Amniotic stem cell (primary cell): ENCODE results near the gene PIP5K1B.

ENCODE experiments used
- DNase-seq: peaks from one replicate; lab custom pipeline; 2025; lab: John Stamatoyannopoulos, UW

The PIP5K1B gene

GRCh38 chr9:68707801-68708488, 2.9 kb downstream of the PIP5K1B start:
- DNase-seq = no peak

- no peak for DNase-seq
Measured at GRCh38 chr9:68708513-68708912, 3.5 kb downstream of the PIP5K1B start.

GRCh38 chr9:68709291-68710110, 4.5 kb downstream of the PIP5K1B start:
- DNase-seq = no peak

GRCh38 chr9:68710111-68710471, 5.1 kb downstream of the PIP5K1B start:
- DNase-seq = no peak

GRCh38 chr9:68711281-68711680, 6.2 kb downstream of the PIP5K1B start:
- no peak for DNase-seq

GRCh38 chr9:68711932-68712331, 6.9 kb downstream of the PIP5K1B start:
- no peak for DNase-seq

- DNase-seq = no peak
Measured at GRCh38 chr9:68714416-68715180, 9.6 kb downstream of the PIP5K1B start.

GRCh38 chr9:68715181-68715456, 10.1 kb downstream of the PIP5K1B start:
- no peak for DNase-seq

GRCh38 chr9:68717552-68718443, 12.8 kb downstream of the PIP5K1B start:
- no peak for DNase-seq

- DNase-seq = no peak
Measured at GRCh38 chr9:68719847-68720246, 14.8 kb downstream of the PIP5K1B start.

GRCh38 chr9:68720656-68721313, 15.7 kb downstream of the PIP5K1B start:
- DNase-seq = no peak

- DNase-seq = no peak
Measured at GRCh38 chr9:68721666-68722330, 16.8 kb downstream of the PIP5K1B start.

GRCh38 chr9:68725070-68725469, 20.0 kb downstream of the PIP5K1B start:
- no peak for DNase-seq

GRCh38 chr9:68726489-68726888, 21.4 kb downstream of the PIP5K1B start:
- DNase-seq = no peak

GRCh38 chr9:68727636-68728035, 22.6 kb downstream of the PIP5K1B start:
- no peak for DNase-seq

- DNase-seq = no peak
Measured at GRCh38 chr9:68728731-68729130, 23.7 kb downstream of the PIP5K1B start.

GRCh38 chr9:68730570-68731235, 25.7 kb downstream of the PIP5K1B start:
- DNase-seq = no peak

GRCh38 chr9:68731857-68732256, 26.8 kb downstream of the PIP5K1B start:
- no peak for DNase-seq

- no peak for DNase-seq
Measured at GRCh38 chr9:68732405-68733020, 27.5 kb downstream of the PIP5K1B start.

GRCh38 chr9:68733021-68733405, 28.0 kb downstream of the PIP5K1B start:
- no peak for DNase-seq
